ENCODE data around the gene TUT4. TPM values are rescaled to one million over a fixed set of nuclear protein-coding genes. Genes with fewer than 3 reads are reported as not detected.

TUT4 gene
- polyA plus RNA-seq, 1 donor from 2014 or later, result 84.1 TPM

- H3K9me2 ChIP-seq (ENCODE audit: insufficient read depth, low read length), result no peaks in the 10 kb centered on the region
- H2AFZ ChIP-seq (ENCODE audit: low read depth, low read length), result no peak overlapping the region
- H3F3A ChIP-seq (ENCODE audit: insufficient read depth, low read length, poor library complexity, severe bottlenecking), result no peaks in the 10 kb centered on the region
- no peak overlapping the region for H3K27ac ChIP-seq (ENCODE audit: low read length)
- H3K79me2 ChIP-seq (replicated peaks; ENCODE audit: insufficient read depth, low read length), result no peaks in the 10 kb centered on the region
- H3K9me3 ChIP-seq (ENCODE audit: low read length), result no peaks in the 10 kb centered on the region
- no peak overlapping the region for H3K9ac ChIP-seq (ENCODE audit: low read length)
- TF ChIP-seq RAD21 (conservative IDR thresholded peaks at IDR 0.05) (no peak), EZH2 (IDR thresholded peaks at IDR 0.05; ENCODE audit: borderline replicate concordance, insufficient read depth, low read length, poor library complexity, severe bottlenecking) (no peak), SMC3 (conservative IDR thresholded peaks at IDR 0.05; ENCODE audit: poor library complexity) (no peak), CTCF (IDR thresholded peaks at IDR 0.05; ENCODE audit: poor library complexity, severe bottlenecking) (no peak), POLR2AphosphoS5 (IDR thresholded peaks at IDR 0.05) (no peak), TAF1 (IDR thresholded peaks at IDR 0.05; ENCODE audit: low read depth) (no peak), EP300 (conservative IDR thresholded peaks at IDR 0.05; ENCODE audit: poor library complexity, severe bottlenecking) (no peak), MXI1 (conservative IDR thresholded peaks at IDR 0.05; ENCODE audit: poor library complexity, severe bottlenecking) (no peak), REST (IDR thresholded peaks at IDR 0.05; ENCODE audit: borderline replicate concordance) (no peak)
- H4K20me1 ChIP-seq (ENCODE audit: insufficient read depth), result no peaks in the 10 kb centered on the region
- peaks cover 6% of the 10 kb centered on the region for H3K36me3 ChIP-seq (ENCODE audit: insufficient read depth, low read length)
- no peak overlapping the region for H3K4me2 ChIP-seq (ENCODE audit: low read length)
- no peak overlapping the region for H3K4me3 ChIP-seq (ENCODE audit: low read length)
- H3K27me3 ChIP-seq (ENCODE audit: insufficient read depth, low read depth, low read length), result no peaks in the 10 kb centered on the region
These were observed 75.0 kb downstream of the TUT4 start for GRCh38 chr1:52477876-52478275.

- H3K79me2 ChIP-seq (replicated peaks; ENCODE audit: insufficient read depth, low read length), result no peaks in the 10 kb centered on the region
- H4K20me1 ChIP-seq (ENCODE audit: insufficient read depth), result no peaks in the 10 kb centered on the region
- H3K4me2 ChIP-seq (ENCODE audit: low read length), result no peak overlapping the region
- TF ChIP-seq MXI1 (conservative IDR thresholded peaks at IDR 0.05; ENCODE audit: poor library complexity, severe bottlenecking) (no peak), CTCF (IDR thresholded peaks at IDR 0.05; ENCODE audit: poor library complexity, severe bottlenecking) (no peak), EZH2 (IDR thresholded peaks at IDR 0.05; ENCODE audit: borderline replicate concordance, insufficient read depth, low read length, poor library complexity, severe bottlenecking) (no peak)
- no peaks in the 10 kb centered on the region for H3K9me2 ChIP-seq (ENCODE audit: insufficient read depth, low read length)
- no peak overlapping the region for H3K4me3 ChIP-seq (ENCODE audit: low read length)
- no peak overlapping the region for H2AFZ ChIP-seq (ENCODE audit: low read depth, low read length)
- H3F3A ChIP-seq (ENCODE audit: insufficient read depth, low read length, poor library complexity, severe bottlenecking), result no peaks in the 10 kb centered on the region
- H3K9ac ChIP-seq (ENCODE audit: low read length), result no peak overlapping the region
- H3K36me3 ChIP-seq (ENCODE audit: insufficient read depth, low read length), result peaks cover 6% of the 10 kb centered on the region
- no peaks in the 10 kb centered on the region for H3K27me3 ChIP-seq (ENCODE audit: insufficient read depth, low read depth, low read length)
- no peaks in the 10 kb centered on the region for H3K9me3 ChIP-seq (ENCODE audit: low read length)
- H3K27ac ChIP-seq (ENCODE audit: low read length), result no peak overlapping the region
These were observed 75.9 kb downstream of the TUT4 start for GRCh38 chr1:52476943-52477342.
